A673 (cell line): ENCODE measurements around the gene FOXK1.

Experiments used
- CTCF ChIP-seq: fragments of 300-800, 200-600 bp; sonication (generic); conservative IDR thresholded peaks from 2 replicates; pipeline ENCODE4 v1.5.1; 2017; ENCODE audit warnings: low read depth, mild to moderate bottlenecking, antibody characterized with exemption, low read length, moderate library complexity, mixed read lengths
- EZH2 ChIP-seq: fragments of 200-600 bp; sonication (generic); IDR thresholded peaks from 2 replicates; pipeline ENCODE4 v1.6.1; 2017; ENCODE audit warnings: borderline replicate concordance, low read depth, mild to moderate bottlenecking, mixed read lengths, antibody characterized with exemption, low read length; ENCODE audit not compliant: poor library complexity, severe bottlenecking

- TF ChIP-seq CTCF = no peak
- no peak for TF ChIP-seq EZH2
These were observed 40.2 kb downstream of the FOXK1 start for GRCh38 chr7:4722308-4722707.
